Measurements from ENCODE around the gene LRRIQ4. TPM values are rescaled to one million over a fixed set of nuclear protein-coding genes. Genes with fewer than 3 reads are reported as not detected.
A peak's percentile ranks its signal among the peaks of the same experiment; 100 is the strongest.

LRRIQ4 gene
- polyA plus RNA-seq, 3 donors: not detected

GRCh38 chr3:169787791-169788190 lies 24.9 kb upstream of the LRRIQ4 start:
- no peaks in the 10 kb centered on the region for H3K79me2 ChIP-seq (ENCODE audit: insufficient read depth, low read length)
- no peak for DNase-seq
- no peak overlapping the region for H2AFZ ChIP-seq (ENCODE audit: insufficient read depth, low read depth, low read length, poor library complexity, severe bottlenecking)
- no peak overlapping the region for H3K4me3 ChIP-seq (replicated peaks in 1 of 3; ENCODE audit: low read depth in 2 of 3, low read length in 3 of 3)
- H3K27me3 Mint-ChIP-seq (ENCODE audit: low read depth in 3 of 3): no peaks in the 10 kb centered on the region
- H4K20me1 ChIP-seq (ENCODE audit: insufficient read depth, low read length): no peaks in the 10 kb centered on the region
- H3K4me2 ChIP-seq (replicated peaks; ENCODE audit: extremely low read depth, low read length, poor library complexity, severe bottlenecking): no peak overlapping the region
- no CpG with 5 or more reads among the region's 1 CpG for WGBS (ENCODE audit: insufficient coverage)
- peaks cover 65 to 84% of the 10 kb centered on the region in 2 donors for H3K36me3 ChIP-seq (replicated peaks in 1 of 2; ENCODE audit: control insufficient read depth in 1 of 2, insufficient read depth in 2 of 2, low read length in 2 of 2)
- H3K9me3 Mint-ChIP-seq: no peaks in the 10 kb centered on the region
- H3K27ac Mint-ChIP-seq: peak overlapping the region in 2 of 7 donors; percentile 4 to 21
- no peaks in the 10 kb centered on the region for H3K4me1 Mint-ChIP-seq
- no peaks in the 10 kb centered on the region for H3K4me1 ChIP-seq (ENCODE audit: control insufficient read depth in 1 of 2, insufficient read depth in 2 of 2, low read length in 2 of 2)
- no peak for TF ChIP-seq CTCF (IDR thresholded peaks at IDR 0.05)
- H3K9ac ChIP-seq (ENCODE audit: insufficient read depth, low read length, poor library complexity, severe bottlenecking): no peak overlapping the region
- no peak overlapping the region for H3K4me3 Mint-ChIP-seq
- H3K27me3 ChIP-seq (ENCODE audit: control insufficient read depth in 2 of 2, insufficient read depth in 2 of 2, low read length in 2 of 2): no peaks in the 10 kb centered on the region
- peaks cover 56 to 66% of the 10 kb centered on the region in 2 donors for H3K36me3 Mint-ChIP-seq
- intact Hi-C loops (cut with micrococcal nuclease): no loop called here
- H3K9me3 ChIP-seq (replicated peaks in 1 of 2; ENCODE audit: control insufficient read depth in 1 of 2, insufficient read depth in 1 of 2, low read length in 2 of 2): no peaks in the 10 kb centered on the region
- no peak overlapping the region for H3K27ac ChIP-seq (ENCODE audit: low read depth in 1 of 2, low read length in 2 of 2)

GRCh38 chr3:169790219-169790618 lies 22.5 kb upstream of the LRRIQ4 start:
- DNase-seq: no peak
- H3K4me3 ChIP-seq (replicated peaks in 1 of 3; ENCODE audit: low read depth in 2 of 3, low read length in 3 of 3): no peak overlapping the region
- no peaks in the 10 kb centered on the region for H3K27me3 Mint-ChIP-seq (ENCODE audit: low read depth in 3 of 3)
- intact Hi-C loops (cut with micrococcal nuclease): no loop called here
- no peaks in the 10 kb centered on the region for H3K9me3 ChIP-seq (replicated peaks in 1 of 2; ENCODE audit: control insufficient read depth in 1 of 2, insufficient read depth in 1 of 2, low read length in 2 of 2)
- no peak overlapping the region for H2AFZ ChIP-seq (ENCODE audit: insufficient read depth, low read depth, low read length, poor library complexity, severe bottlenecking)
- no peak for TF ChIP-seq CTCF (IDR thresholded peaks at IDR 0.05)
- H3K36me3 ChIP-seq (replicated peaks in 1 of 2; ENCODE audit: control insufficient read depth in 1 of 2, insufficient read depth in 2 of 2, low read length in 2 of 2): peaks cover 46 to 63% of the 10 kb centered on the region in 2 donors
- no peak overlapping the region for H3K4me3 Mint-ChIP-seq
- no peaks in the 10 kb centered on the region for H3K79me2 ChIP-seq (ENCODE audit: insufficient read depth, low read length)
- no peaks in the 10 kb centered on the region for H4K20me1 ChIP-seq (ENCODE audit: insufficient read depth, low read length)
- peaks cover 52 to 57% of the 10 kb centered on the region in 2 donors for H3K36me3 Mint-ChIP-seq
- no peak overlapping the region for H3K9ac ChIP-seq (ENCODE audit: insufficient read depth, low read length, poor library complexity, severe bottlenecking)
- H3K4me1 Mint-ChIP-seq: no peaks in the 10 kb centered on the region
- H3K4me1 ChIP-seq (ENCODE audit: control insufficient read depth in 1 of 2, insufficient read depth in 2 of 2, low read length in 2 of 2): no peaks in the 10 kb centered on the region
- H3K27ac Mint-ChIP-seq: no peak overlapping the region
- no peaks in the 10 kb centered on the region for H3K27me3 ChIP-seq (ENCODE audit: control insufficient read depth in 2 of 2, insufficient read depth in 2 of 2, low read length in 2 of 2)
- H3K4me2 ChIP-seq (replicated peaks; ENCODE audit: extremely low read depth, low read length, poor library complexity, severe bottlenecking): no peak overlapping the region
- H3K9me3 Mint-ChIP-seq: no peaks in the 10 kb centered on the region
- H3K27ac ChIP-seq (ENCODE audit: low read depth in 1 of 2, low read length in 2 of 2): no peak overlapping the region

Data from CD14-positive monocyte (primary cell).